OCI-LY7 (cell line): ENCODE results near the gene TMEM250. TPM values are rescaled to one million over a fixed set of nuclear protein-coding genes. Genes with fewer than 3 reads are reported as not detected.

ENCODE experiments used
- BruUV-seq: library from RNA; stranded (reverse); fragments of 400-500 nt; replicated peaks from 2 replicates; lab custom pipeline; 2021; lab: Mats Ljungman, UMichigan
- CTCF ChIA-PET: fragments of 300-600 bp; sonication (Branson Sonifier 250); formaldehyde crosslinking; loops from one replicate; lab custom pipeline; 2022; ENCODE audit warnings: antibody characterized with exemption; ENCODE audit not compliant: unreplicated experiment; lab: Charles Lee
- POLR2A ChIA-PET: fragments of 300-600 bp; sonication (Branson Sonifier 250); formaldehyde crosslinking; loops from one replicate; lab custom pipeline; 2022; ENCODE audit warnings: antibody characterized with exemption; lab: Charles Lee
- DNase-seq: peaks from one replicate; pipeline ENCODE4 v3.0.0-alpha.2; 2015; ENCODE audit warnings: low spot score
- H2AFZ ChIP-seq: fragments of 200-600 bp; sonication (generic), shearing (Covaris generic); 2 replicates; pipeline ENCODE4 v1.6.1; 2014; ENCODE audit warnings: mild to moderate bottlenecking, antibody characterized with exemption, low read length, moderate library complexity
- H3K27ac ChIP-seq: fragments of 200-600 bp; sonication (generic); 2 replicates; pipeline ENCODE4 v1.5.1; 2014; ENCODE audit warnings: mixed run types, low read depth, mild to moderate bottlenecking, moderate library complexity, low read length, inconsistent platforms; ENCODE audit not compliant: poor library complexity, severe bottlenecking
- H3K36me3 ChIP-seq: fragments of 200-600 bp; sonication (generic); 2 replicates; pipeline ENCODE4 v1.6.1; 2014; ENCODE audit warnings: mild to moderate bottlenecking, antibody characterized with exemption, low read length, moderate library complexity, mixed read lengths; ENCODE audit not compliant: insufficient read depth
- H3K4me1 ChIP-seq: fragments of 200-600 bp; sonication (generic); 2 replicates; pipeline ENCODE4 v1.5.1; 2014; ENCODE audit warnings: mild to moderate bottlenecking, low read length; ENCODE audit not compliant: insufficient read depth, poor library complexity, severe bottlenecking
- H3K4me2 ChIP-seq: fragments of 200-600 bp; sonication (generic); 2 replicates; pipeline ENCODE4 v1.6.1; 2014; ENCODE audit warnings: mild to moderate bottlenecking, low read length
- H3K4me3 ChIP-seq: fragments of 200-600 bp; sonication (generic); 2 replicates; pipeline ENCODE4 v1.5.1; 2014; ENCODE audit warnings: mild to moderate bottlenecking, low read depth, low read length; ENCODE audit not compliant: poor library complexity, severe bottlenecking
- H3K79me2 ChIP-seq: fragments of 200-600 bp; sonication (generic); 2 replicates; pipeline ENCODE4 v1.6.1; 2016; ENCODE audit warnings: low read depth, mild to moderate bottlenecking, low read length, moderate library complexity, mixed read lengths; ENCODE audit not compliant: insufficient read depth
- H3K9me2 ChIP-seq: fragments of 200-600 bp; sonication (generic); 2 replicates; pipeline ENCODE4 v1.6.1; 2016; ENCODE audit warnings: mild to moderate bottlenecking, low read length, mixed read lengths; ENCODE audit not compliant: insufficient read depth
- H3K9me3 ChIP-seq: fragments of 200-600 bp; sonication (generic); 2 replicates; pipeline ENCODE4 v1.6.1; 2014; ENCODE audit warnings: mild to moderate bottlenecking, mixed run types, low read length, mixed read lengths
- H4K20me1 ChIP-seq: fragments of 200-600 bp; sonication (generic); 2 replicates; pipeline ENCODE4 v1.6.1; 2014; ENCODE audit warnings: mild to moderate bottlenecking, antibody characterized with exemption, low read length, moderate library complexity, mixed read lengths; ENCODE audit not compliant: insufficient read depth
- EZH2phosphoT487 ChIP-seq: fragments of 200-600 bp; sonication (generic); IDR thresholded peaks from 2 replicates; pipeline ENCODE4 v1.6.1; 2018; ENCODE audit warnings: low read depth, borderline replicate concordance, mild to moderate bottlenecking, mixed run types, antibody characterized with exemption, low read length, moderate library complexity, mixed read lengths
- intact Hi-C: fragments of 100-400 bp; cut with micrococcal nuclease; formaldehyde crosslinking; loops from one replicate; pipeline ENCODE4 v1.10.0; 2022; ENCODE audit not compliant: unreplicated experiment
- total RNA-seq, 2 experiments: library from RNA; depleted of rRNA in 1 of 2; stranded (reverse); fragments of >200 nt in 1 of 2; shearing (Covaris generic) in 1 of 2; gene quantifications; 2 replicates each; pipeline ENCODE4 v1.2.3, GENCODE V29; 2014 to 2022
- TF ChIP-seq, protein P1 (sequence below): fragments of 200-600 bp; sonication (generic); conservative IDR thresholded peaks from 2 replicates; pipeline ENCODE4 v1.5.1; 2014; ENCODE audit warnings: mild to moderate bottlenecking, antibody characterized with exemption, low read length, moderate library complexity, mixed read lengths

TMEM250 gene
- total RNA-seq, 2 experiments from 2014 or later, result 51.0 to 53.8 TPM

DNA sequence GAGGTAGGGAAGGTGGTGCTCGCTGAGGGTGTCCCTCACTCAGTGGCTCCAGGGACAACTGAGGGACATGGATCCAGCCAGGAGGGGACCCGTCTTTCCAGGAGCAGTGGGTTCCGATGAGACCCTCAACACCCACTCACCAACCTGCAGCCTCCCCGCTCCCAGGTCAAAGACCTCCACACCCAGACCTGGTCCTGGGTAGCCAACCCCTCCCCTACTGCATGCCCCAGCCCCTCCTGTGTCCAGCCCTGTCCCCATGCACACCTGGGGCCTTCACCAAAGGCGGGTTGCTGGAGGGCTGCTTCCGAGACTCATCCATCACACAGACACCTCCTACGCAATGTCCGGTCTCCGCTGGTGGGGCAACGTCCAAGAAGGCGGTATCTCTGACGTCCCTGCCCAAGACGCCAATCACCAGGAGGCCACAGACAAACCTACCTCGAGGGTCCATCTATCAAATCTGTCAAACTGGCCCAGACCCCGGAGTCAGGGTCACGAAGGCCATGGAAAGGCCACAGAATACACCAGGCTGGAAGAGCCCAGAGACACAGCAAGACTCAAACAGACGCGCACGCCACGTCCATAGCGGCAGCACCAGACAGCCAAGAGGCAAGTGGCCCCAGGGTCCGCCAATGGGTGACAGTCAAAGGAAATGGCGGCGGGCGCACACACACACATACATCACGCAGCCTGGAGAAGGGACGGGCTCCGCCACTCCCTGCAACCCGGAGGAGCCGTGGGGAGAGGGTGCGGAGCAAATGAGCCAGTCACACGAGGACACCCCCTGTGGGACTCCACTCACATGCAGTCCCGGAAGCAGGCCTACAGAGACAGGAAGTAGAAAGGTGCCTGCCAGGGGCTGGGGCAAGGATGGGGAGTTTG is 34.4 kb downstream of the TMEM250 start:
- POLR2A ChIA-PET, result no interaction called here
- intact Hi-C loops, result no loop called here
- H3K4me1 ChIP-seq, result peaks cover 10% of the 10 kb centered on the region
- TF ChIP-seq, protein P1, sequence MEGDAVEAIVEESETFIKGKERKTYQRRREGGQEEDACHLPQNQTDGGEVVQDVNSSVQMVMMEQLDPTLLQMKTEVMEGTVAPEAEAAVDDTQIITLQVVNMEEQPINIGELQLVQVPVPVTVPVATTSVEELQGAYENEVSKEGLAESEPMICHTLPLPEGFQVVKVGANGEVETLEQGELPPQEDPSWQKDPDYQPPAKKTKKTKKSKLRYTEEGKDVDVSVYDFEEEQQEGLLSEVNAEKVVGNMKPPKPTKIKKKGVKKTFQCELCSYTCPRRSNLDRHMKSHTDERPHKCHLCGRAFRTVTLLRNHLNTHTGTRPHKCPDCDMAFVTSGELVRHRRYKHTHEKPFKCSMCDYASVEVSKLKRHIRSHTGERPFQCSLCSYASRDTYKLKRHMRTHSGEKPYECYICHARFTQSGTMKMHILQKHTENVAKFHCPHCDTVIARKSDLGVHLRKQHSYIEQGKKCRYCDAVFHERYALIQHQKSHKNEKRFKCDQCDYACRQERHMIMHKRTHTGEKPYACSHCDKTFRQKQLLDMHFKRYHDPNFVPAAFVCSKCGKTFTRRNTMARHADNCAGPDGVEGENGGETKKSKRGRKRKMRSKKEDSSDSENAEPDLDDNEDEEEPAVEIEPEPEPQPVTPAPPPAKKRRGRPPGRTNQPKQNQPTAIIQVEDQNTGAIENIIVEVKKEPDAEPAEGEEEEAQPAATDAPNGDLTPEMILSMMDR, result no peak
- no peak for TF ChIP-seq EZH2phosphoT487
- no peaks in the 10 kb centered on the region for H4K20me1 ChIP-seq
- H3K4me2 ChIP-seq, result no peak overlapping the region
- no peaks in the 10 kb centered on the region for H3K9me2 ChIP-seq
- no peak for DNase-seq
- H3K79me2 ChIP-seq, result no peaks in the 10 kb centered on the region
- H3K27ac ChIP-seq, result no peak overlapping the region
- CTCF ChIA-PET, result no interaction called here
- no TSS peak for BruUV-seq
- no peak overlapping the region for H2AFZ ChIP-seq
- no peaks in the 10 kb centered on the region for H3K36me3 ChIP-seq
- no peaks in the 10 kb centered on the region for H3K9me3 ChIP-seq
- H3K4me3 ChIP-seq, result no peak overlapping the region

DNA sequence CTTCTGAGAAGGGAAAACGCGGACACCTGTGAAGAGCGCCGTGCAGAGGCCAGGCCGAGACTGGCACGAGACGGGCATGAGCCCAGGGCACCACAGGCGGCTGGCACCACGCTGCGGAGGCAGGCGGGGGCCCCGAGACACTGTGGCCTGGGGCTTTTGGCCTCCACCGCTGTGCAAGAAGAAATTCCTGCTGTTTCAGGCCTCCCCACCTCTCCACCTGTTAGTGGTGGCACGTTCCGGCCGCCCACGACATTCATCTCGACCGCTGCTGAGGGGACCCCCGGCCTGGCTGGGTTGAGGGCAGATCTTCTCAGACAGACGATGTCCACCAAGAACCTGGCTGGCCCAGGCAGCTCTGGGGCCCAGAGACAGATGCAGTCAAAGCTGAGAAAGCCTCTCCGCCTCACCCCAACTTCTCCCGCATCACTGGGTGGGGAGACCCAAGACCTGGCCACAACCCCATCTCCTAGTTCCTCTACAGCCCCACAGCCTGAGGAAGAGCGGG is 35.1 kb downstream of the TMEM250 start:
- H4K20me1 ChIP-seq, result no peaks in the 10 kb centered on the region
- H2AFZ ChIP-seq, result no peak overlapping the region
- H3K4me2 ChIP-seq, result no peak overlapping the region
- H3K4me3 ChIP-seq, result no peak overlapping the region
- DNase-seq, result no peak
- no peaks in the 10 kb centered on the region for H3K36me3 ChIP-seq
- H3K4me1 ChIP-seq, result peaks cover 3% of the 10 kb centered on the region
- intact Hi-C loops, result no loop called here
- ChIA-PET CTCF (no interaction called here), POLR2A (no interaction called here)
- H3K79me2 ChIP-seq, result no peaks in the 10 kb centered on the region
- H3K9me3 ChIP-seq, result no peaks in the 10 kb centered on the region
- no peaks in the 10 kb centered on the region for H3K9me2 ChIP-seq
- TF ChIP-seq, protein P1, result no peak
- no peak for TF ChIP-seq EZH2phosphoT487
- BruUV-seq, result no TSS peak
- H3K27ac ChIP-seq, result no peak overlapping the region
